ENCODE results near the gene SLCO2B1.

SLCO2B1 gene

DNA sequence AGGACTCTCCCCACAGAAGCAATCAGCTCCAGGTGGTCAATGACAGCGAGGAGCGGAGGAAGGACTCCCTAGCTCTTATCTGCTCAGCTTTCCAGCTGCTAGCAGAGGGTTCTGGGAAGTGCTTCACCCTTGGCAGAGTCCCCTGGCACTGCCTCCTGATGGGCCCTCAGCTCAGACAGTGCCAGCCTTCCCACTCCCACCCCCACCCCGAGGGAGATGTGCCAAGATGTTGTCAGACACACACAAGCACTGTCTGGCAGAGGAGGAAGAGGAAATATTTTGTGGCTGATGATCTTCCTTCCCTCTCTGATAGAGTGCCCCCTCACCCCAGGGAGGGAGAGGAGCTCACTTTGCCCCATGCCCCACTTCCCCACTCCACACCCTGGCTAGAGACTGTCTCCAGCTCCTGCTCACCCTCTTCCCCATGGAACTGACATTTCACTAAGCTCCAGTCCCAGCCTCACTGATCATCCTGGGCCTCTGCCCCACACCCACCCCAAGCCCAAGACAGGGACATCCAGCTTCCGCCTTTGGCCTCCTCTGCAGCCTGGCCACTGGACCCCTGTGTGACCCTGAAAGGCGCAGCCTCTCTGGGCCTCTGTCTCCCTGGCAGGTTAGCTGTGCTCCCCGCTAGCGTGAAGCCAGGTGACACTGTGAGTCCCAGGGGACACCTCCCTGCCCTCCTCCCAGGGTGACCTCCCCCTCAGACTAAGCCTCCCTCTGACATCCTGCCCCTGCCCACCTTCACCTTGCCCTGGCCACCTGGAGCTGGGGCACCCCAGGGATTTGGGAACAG, 44.5 kb downstream of the SLCO2B1 start:
- no peak overlapping the region for H3K27ac ChIP-seq
- TF ChIP-seq, protein P1, sequence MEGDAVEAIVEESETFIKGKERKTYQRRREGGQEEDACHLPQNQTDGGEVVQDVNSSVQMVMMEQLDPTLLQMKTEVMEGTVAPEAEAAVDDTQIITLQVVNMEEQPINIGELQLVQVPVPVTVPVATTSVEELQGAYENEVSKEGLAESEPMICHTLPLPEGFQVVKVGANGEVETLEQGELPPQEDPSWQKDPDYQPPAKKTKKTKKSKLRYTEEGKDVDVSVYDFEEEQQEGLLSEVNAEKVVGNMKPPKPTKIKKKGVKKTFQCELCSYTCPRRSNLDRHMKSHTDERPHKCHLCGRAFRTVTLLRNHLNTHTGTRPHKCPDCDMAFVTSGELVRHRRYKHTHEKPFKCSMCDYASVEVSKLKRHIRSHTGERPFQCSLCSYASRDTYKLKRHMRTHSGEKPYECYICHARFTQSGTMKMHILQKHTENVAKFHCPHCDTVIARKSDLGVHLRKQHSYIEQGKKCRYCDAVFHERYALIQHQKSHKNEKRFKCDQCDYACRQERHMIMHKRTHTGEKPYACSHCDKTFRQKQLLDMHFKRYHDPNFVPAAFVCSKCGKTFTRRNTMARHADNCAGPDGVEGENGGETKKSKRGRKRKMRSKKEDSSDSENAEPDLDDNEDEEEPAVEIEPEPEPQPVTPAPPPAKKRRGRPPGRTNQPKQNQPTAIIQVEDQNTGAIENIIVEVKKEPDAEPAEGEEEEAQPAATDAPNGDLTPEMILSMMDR (conservative IDR thresholded peaks at IDR 0.05): no peak
- TF ChIP-seq ZFX (IDR thresholded peaks at IDR 0.05): no peak

DNA sequence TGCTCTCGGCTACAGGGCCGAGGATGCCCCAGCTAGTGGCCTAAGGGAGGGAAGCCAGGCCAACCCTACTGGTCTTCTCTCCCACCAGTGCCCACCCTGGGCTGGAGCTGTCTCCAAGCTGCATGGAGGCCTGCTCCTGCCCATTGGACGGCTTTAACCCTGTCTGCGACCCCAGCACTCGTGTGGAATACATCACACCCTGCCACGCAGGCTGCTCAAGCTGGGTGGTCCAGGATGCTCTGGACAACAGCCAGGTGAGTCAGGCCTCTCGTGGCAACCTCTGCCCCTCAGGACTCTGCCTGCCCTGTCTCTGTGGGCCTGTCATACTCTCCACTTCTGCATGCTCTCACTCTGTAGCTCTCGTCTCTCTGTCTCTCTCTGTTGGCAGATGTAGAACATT, 45.5 kb downstream of the SLCO2B1 start:
- no peak for TF ChIP-seq ZFX (IDR thresholded peaks at IDR 0.05)
- TF ChIP-seq, protein P1 (conservative IDR thresholded peaks at IDR 0.05): no peak
- no peak overlapping the region for H3K27ac ChIP-seq

DNA sequence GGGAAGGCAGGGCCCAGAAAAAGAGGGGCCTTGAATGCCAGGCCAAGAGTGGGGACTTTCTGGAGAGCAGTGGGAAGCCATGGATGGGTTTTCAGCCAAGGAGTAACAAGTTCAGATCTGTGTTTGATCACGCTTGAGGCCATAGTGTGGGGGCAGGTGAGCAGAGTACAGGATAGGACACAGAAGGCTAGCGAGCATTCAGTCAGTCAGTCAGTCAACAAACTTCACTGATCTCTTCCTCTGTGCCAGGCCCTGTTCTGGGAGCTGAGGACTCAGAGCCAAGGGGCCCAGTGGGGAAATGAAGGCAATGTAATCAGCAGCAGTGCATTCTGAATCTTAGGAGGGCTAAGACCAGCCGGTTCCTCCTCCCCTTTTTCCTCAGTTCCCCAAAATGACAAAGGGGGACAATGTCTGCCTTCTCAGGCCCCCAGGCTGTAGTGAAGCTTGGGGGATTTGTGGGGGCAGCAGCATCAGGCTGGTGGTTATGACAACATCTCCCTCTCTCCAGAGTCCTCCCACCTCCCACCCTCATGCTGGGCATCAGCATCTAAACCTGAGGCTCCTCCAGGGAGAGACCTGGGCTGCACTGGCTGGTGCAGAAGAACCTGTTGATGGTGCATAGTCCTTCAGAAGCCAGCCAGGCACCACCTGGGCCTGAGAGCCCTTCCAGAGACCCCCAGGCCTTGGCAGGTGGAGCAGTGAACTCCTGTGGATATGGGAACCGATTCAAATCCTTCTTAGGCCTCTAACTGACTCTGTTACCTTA, 46.8 kb downstream of the SLCO2B1 start:
- no peak for TF ChIP-seq ZFX (IDR thresholded peaks at IDR 0.05)
- H3K27ac ChIP-seq: no peak overlapping the region

DNA sequence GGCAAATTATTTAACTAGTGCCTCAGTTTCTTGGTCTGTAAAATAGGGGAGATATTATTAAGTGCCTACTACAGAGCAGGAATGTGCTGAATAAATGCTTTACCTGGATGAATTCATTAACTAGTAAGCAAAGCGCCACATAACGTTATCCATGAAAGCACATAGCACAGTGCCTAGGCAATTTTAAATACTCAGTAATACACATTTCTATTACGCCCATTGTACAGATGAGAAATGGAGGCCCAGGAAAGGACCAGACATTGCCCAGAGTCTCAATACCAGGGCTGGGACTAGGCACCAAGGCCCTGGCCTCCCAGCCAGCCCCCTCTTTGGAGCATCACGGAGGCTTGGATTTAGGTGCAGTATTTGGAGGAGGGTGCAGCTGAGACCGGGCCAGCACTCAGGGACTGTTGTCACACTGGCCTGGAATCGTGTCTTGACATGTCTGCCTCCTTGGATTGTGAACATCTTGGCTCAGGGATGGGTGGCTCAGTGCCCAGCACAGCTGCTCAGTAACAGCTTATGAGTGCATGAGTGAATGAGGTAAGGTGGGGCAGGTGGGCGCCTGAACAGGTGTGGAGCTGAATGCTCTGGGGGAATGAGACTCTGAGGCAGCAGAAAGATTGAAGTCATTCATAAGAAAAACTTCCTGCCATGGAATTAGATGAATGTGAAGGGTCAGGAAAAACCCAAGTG, 47.5 kb downstream of the SLCO2B1 start:
- no peak overlapping the region for H3K27ac ChIP-seq

DNA sequence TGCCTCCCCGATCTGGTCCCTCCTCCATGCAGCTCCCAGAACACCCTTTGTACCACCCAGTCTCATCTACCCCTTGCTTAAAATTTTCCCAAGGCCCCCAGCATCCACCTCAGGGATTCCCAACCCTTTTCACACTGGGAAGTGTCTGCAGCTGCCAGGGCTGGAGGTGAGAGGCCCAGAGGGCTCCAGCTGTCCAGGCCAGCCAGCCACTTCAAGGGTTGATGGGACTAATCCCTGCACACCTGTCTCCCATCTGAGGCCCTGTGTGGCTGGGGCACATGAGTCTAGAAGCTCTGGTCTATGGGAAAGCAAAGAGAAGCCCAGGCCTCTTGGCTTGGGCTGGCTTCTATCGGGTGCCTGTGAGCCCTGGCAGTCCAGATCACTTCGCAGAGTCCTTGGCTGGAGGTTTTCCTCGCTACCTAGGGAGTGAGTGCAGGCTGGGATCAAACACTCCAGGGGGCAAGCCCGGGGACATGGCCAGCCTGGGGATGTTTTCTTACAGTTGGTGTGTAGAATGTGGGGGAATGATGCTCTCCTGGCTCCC, 48.6 kb downstream of the SLCO2B1 start:
- H3K27ac ChIP-seq: no peak overlapping the region
- TF ChIP-seq ZFX (IDR thresholded peaks at IDR 0.05): no peak
- TF ChIP-seq, protein P1 (conservative IDR thresholded peaks at IDR 0.05): no peak

More for the DNA sequence above, 47.5 kb downstream of the SLCO2B1 start:
- TF ChIP-seq ZFX (IDR thresholded peaks at IDR 0.05): no peak
- TF ChIP-seq, protein P1 (conservative IDR thresholded peaks at IDR 0.05): no peak

DNA sequence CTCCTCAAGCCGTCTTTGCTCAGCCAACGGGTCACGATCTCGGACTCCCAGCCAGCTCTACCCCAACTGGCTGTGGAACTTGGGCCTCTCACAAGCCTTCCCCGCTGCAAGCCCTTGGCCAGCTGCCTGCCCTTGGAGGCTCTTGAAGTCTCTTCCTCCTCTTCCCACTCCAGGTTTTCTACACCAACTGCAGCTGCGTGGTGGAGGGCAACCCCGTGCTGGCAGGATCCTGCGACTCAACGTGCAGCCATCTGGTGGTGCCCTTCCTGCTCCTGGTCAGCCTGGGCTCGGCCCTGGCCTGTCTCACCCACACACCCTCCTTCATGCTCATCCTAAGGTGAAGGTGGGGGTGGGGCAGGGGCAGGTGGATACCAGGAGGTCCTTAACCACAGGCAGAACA, 49.1 kb downstream of the SLCO2B1 start:
- TF ChIP-seq ZFX (IDR thresholded peaks at IDR 0.05): no peak
- TF ChIP-seq, protein P1 (conservative IDR thresholded peaks at IDR 0.05): no peak
- H3K27ac ChIP-seq: no peak overlapping the region

DNA sequence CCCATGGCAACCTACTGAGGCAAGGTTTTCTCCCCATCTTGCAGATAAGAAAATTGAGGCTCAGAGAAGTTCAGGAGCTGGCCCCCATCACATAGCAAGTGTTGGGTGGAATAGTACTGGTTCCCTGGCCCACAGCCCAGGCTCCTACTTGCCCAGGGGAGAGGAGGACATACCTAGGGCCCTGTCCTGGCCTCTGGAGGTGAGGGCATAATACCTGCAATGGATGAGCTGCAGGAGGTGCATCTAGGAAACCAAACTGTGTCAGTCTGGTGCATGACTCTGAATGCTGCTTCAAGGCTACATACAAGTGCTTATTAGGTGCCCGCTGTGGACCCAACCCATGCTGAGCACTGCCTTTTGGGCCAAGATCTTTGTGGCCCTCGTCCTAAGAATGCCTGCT, 49.6 kb downstream of the SLCO2B1 start:
- H3K27ac ChIP-seq: no peak overlapping the region

More for the DNA sequence above, 49.6 kb downstream of the SLCO2B1 start:
- TF ChIP-seq, protein P1 (conservative IDR thresholded peaks at IDR 0.05): no peak
- no peak for TF ChIP-seq ZFX (IDR thresholded peaks at IDR 0.05)

Data from C4-2B (cell line).